Fibroblast of skin of left quadriceps (primary cell): ENCODE measurements around the gene MANBA.
"Not testable (repeated sequence)": the region's sequence is repeated elsewhere in the genome, so short reads cannot be mapped to it uniquely, and the experiment has no call there.

Experiments
- DNase-seq, 2 experiments: peaks; one replicate each; pipeline ENCODE4 v3.0.0-alpha.2; 2013; ENCODE audit warnings: low read depth in 2 of 2

The MANBA gene

DNA sequence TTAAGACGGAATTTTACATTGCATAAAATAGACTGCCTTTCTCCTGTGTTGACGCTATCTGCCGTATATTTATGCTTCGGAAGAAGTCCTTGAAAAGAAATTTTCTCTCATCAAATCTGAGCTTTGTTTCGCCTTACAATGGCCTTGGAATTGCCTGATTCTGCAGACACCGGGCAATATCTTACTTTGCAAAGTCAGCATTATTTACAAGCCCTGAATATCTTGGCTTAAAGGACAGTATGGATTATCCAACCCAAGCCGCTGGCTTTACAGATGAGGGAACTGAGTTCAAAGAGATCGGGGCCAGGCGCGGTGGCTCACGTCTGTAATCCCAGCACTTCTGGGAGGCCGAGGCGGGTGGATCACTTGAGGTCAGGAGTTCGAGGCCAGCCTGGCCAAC lies 1.1 kb upstream of the MANBA start:
- no peak for DNase-seq

DNA sequence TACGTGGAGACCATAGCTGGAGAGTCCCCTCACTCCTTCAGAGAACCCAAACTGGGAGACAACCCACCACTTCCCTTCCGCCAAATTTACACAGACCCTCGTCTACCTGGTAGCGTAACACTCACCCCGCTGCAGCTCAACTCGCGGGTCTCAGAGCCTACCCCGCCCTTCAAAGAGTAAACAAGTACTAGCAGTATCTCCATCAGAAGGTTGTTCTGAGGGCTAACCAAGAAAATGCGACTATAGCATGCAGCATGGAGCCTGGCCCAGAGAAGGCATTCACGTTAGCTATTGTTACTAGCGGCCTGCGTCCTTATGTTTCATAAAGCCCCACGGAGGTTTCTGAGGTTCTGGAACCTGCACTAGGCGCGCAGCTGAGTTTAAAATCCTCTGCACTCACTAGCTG lies 531 bp upstream of the MANBA start:
- DNase-seq: no peak

- no peak for DNase-seq
Observed at GRCh38 chr4:102759831-102760644, 730 bp downstream of the MANBA start.

DNA sequence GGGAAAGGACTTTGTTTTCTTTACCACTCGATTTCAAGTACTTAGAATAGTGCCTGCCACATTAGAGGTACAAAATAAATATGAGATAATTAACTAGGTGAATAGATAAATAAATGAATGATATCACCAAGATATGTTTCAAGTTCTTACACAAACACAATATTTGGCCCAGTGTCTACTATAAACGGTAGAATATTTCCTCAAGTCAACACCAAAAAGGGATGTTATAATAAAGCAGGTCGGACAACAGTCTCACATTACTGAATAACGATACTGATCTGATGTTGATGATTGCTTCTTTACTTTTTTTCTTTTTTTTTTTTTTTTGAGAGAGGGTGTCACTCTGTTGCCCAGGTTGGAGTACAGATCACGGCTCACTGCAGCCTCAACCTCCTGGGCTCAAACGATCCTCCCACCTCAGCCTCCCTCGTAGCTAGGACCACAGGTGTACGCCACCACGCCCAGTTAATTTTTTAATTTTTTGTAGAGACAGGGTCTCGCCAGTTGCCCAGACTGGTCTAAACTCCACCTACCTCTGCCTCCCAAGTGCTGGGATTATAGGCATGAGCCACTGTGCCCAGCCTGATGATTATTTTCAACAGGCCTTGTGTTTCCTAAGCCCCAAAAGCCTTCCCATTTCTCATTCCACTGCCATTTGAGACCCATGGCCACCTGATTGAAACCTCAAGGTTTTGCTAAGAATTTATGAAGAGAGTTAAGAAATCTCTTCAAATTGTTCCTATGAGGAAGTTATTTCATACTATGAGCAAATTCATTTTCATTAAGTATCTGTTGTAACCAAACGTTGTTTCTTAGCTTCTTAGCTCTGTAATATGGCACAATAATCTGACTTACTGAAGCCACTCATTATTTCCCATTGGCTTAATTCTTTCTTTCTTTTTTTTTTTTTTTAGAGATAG lies 2.3 kb downstream of the MANBA start:
- no peak for DNase-seq

GRCh38 chr4:102757681-102758080 lies 3.1 kb downstream of the MANBA start:
- DNase-seq: no peak

- no peak for DNase-seq
Observed at GRCh38 chr4:102754044-102754443, 6.7 kb downstream of the MANBA start.

- DNase-seq: no peak
Observed at GRCh38 chr4:102751941-102752340, 8.8 kb downstream of the MANBA start.

DNA sequence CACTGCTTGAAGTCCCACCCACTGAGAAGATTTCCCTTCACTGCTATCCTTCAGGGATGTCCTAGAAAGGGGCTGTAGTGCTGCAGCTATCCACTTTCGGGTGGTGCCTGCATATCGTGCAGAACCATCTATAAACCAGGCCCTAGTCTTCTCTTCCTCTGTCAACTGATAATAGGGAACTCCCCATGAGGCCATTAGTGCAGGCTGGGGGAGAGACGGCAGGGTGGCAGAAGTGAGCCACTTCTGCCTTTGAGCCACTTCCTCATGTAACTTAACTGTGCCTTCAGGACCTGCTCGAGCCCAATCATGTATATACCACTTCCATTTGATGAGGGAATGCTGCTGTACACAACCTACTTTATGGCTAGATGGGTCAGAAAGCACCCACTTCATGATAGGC lies 17.4 kb downstream of the MANBA start:
- not testable (repeated sequence) for DNase-seq

GRCh38 chr4:102738802-102739201 lies 22.0 kb downstream of the MANBA start:
- DNase-seq: not testable (repeated sequence)

GRCh38 chr4:102736636-102737549 lies 23.9 kb downstream of the MANBA start:
- no peak for DNase-seq

GRCh38 chr4:102735582-102735981 lies 25.2 kb downstream of the MANBA start:
- no peak for DNase-seq

DNA sequence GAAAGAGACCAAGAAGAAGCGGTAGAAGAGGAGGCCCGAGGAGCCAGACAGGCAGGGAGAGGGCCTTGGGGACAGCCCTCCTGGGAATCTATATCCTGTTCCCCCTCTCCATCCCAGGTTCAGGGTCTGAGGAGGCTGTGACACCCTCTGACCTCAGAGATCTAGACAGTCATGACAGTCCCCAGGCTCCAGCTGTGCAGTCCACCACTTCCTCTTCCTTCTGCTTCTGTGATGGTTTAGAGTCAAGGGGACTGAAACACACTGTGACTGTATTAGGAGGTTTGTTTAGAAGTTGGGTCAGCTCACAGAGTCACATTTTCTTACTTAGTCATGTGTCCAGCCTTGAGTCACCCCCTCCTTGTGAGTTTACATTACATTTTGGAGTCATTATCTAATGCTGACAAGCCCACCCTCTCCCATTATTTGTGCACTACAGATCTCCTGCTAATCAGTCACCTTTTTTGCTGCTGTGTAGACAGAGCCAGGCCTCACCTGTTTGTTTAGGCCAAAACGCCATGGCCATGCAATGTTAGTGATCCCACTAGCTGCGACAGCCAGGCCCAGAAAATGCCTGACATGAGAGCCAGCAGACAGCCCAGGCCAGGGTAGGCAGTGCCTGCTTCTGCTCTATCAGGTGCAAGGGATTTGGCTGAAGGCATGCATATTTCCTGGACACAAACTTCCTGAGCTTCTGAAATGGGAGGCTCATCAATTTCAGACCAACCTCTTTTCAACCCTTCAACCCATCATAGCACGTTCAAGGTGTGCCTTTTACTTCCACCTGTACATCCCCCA lies 26.0 kb downstream of the MANBA start:
- DNase-seq: no peak

DNA sequence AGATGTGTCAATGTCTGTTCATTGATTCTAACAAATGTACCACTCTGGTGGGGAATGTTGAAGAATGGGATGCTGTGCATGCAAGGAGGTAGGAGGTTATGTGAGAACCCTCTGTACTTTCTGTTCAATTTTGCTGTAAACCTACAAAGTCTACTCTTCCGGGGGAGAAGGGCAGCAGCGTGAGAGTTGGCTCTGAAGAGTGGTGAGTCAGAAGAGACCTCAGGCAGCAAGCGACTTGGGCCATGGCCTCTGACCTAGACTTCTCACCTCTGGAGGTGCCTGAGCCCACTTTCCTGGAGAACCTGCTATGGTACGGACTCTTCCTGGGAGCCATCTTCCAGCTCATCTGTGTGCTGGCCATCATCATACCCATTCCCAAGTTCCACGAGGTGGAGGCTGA lies 26.7 kb downstream of the MANBA start:
- DNase-seq: no peak

GRCh38 chr4:102733084-102733483 lies 27.7 kb downstream of the MANBA start:
- no peak for DNase-seq

DNA sequence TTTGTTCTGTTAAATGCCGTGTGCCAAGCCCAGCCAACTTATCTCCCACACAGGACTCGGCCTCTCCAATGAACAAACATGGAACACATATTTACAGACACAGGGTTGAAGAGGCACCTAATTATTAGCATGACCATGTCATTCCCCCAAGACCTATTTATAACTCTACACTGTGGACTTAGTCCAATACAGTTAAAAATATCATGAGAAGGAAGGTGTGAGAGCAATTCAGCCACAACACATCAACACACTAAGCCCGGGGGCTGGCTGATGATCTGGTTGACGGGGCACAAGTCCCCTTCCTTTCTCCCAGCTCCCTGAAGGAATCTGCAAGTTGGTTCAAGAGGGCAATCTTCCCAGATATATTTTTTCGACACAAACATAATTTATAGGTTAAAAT lies 28.1 kb downstream of the MANBA start:
- DNase-seq: no peak

DNA sequence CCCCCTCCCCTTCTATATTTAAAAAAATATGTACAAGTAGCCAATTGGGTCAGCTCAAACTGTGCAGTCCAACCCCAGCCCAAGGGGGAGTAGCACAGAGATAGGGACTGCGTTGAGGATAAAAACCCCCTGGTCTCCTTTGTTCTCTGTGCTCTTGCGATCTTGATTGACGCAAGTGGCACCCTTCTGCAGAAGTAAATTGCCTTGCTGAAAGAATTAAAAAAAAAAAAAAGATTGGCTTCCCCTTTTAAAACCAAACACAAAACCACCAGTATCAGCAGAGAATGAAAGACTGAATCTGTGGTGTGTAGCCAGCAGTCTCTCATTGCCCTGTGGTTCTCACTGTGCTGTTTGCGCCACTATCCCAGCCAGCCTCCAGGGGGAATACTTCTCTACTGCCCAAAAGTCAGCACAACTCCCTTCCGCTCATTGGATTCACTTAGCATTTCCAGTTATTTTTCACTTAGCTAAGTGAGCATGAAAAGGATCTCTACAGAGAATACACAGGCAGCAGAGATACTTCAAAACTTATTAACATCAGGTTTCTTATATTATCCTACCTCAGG lies 29.7 kb downstream of the MANBA start:
- no peak for DNase-seq

- DNase-seq: not testable (repeated sequence)
Observed at GRCh38 chr4:102729486-102729885, 31.3 kb downstream of the MANBA start.

DNA sequence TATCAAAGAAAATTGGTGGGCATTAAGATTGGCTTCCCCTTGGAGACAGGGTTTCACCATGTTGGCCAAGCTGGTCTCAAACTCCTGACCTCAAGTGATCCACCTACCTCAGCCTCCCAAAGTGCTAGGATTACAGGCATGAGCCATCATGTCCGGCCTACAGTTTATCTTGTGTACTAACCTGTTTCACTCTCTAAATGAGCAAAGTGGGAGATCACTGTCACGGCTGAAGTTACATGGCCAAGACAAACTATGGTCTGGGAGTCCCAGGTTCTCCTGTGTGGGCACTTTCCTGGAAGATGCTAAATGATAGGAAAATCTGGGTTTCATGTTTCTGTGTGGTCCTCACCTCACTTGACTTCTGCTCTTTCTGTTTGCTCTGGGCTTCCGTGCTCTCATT lies 33.8 kb downstream of the MANBA start:
- not testable (repeated sequence) for DNase-seq

DNA sequence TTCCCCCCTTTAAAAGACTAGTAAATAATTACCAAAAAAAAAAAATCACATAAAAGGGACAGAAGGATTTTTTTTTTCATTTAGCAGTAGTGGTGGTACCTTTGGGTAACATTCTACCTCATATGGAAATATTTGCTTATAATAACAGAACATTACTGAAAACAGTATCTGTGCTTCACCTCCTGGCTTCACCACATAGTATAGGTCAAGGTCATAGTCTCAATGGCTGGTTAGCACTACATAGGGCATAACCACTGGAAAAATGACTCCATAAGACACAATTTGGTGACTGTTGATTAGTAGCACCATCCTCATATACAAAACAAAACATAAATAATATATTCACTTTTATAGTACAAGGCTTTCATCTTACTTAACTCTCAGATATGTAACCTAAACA lies 34.7 kb downstream of the MANBA start:
- no peak for DNase-seq

DNA sequence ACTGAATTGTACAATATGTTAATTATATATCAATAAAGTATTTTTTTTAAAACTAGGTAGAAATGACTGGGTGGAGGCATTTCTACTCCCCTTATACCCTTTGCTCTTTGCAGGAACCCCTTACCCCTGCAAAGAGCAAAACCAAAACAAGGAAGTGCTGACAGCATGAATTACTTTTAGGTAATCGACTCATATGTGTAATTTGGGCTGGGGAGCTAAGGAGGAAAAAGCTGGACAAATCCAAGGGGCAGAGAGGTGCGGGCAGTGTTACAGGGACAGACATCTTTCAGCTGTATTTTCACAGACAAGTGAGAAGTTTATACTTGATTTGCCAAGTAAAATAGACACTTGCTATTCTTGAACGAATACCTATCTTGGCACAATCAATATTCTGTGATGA lies 35.5 kb downstream of the MANBA start:
- no peak for DNase-seq

GRCh38 chr4:102723511-102723910 lies 37.3 kb downstream of the MANBA start:
- DNase-seq: no peak
